RPMI7951 (cell line): ENCODE measurements around the gene ATXN8OS. TPM values are rescaled to one million over a fixed set of nuclear protein-coding genes. Genes with fewer than 3 reads are reported as not detected.

Source experiments
- total RNA-seq: library from RNA; depleted of rRNA; stranded (reverse); fragments of >200 nt; shearing (Covaris generic); gene quantifications from 2 replicates; pipeline ENCODE4 v1.2.3, GENCODE V29; 2014; rRNA removed

ATXN8OS gene
- total RNA-seq, 1 experiment from 2014 or later: not detected

Other genes with a start within 250 kb of the ATXN8OS start
- gene KLHL1, start 626 bp downstream of the ATXN8OS start, total RNA-seq: not detected in 2 replicates